SHP77 treated with DMSO at 0.1 percent for 48 hours (cell line): ENCODE results near the gene PRKAG1.

Source experiments
- DNase-seq: peaks from one replicate; lab custom pipeline; 2025; lab: John Stamatoyannopoulos, UW

Gene PRKAG1

DNA sequence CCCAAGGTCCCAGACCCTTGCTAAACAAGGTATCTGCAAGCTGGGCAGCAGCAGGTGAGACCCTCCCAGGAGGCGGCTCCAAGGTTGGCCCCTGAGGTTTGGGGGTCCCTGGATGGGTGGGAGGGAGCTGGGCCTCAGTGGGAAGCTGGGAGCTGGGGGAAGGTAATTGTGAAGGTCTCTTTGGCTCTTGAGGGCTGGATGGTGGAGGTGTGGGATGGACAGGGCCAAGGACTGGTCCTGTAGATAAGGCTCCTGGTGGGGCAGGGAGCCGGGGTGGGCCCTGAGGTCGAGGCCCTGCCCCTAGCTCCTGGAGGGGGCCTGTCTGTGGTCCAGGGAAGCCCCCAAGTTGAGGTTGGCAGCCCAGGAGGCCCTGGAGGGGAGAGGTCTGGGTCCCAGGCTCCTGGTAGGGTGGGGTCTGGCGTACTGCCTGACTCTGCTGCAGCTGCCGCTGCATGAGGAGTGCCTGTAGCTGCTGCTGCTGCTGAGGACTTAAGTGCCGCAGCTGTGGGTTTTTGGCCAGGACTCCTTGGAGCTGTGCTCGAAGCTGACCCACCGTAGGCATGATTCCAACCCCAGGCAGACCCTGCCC is 13.1 kb upstream of the PRKAG1 start:
- no peak for DNase-seq

DNA sequence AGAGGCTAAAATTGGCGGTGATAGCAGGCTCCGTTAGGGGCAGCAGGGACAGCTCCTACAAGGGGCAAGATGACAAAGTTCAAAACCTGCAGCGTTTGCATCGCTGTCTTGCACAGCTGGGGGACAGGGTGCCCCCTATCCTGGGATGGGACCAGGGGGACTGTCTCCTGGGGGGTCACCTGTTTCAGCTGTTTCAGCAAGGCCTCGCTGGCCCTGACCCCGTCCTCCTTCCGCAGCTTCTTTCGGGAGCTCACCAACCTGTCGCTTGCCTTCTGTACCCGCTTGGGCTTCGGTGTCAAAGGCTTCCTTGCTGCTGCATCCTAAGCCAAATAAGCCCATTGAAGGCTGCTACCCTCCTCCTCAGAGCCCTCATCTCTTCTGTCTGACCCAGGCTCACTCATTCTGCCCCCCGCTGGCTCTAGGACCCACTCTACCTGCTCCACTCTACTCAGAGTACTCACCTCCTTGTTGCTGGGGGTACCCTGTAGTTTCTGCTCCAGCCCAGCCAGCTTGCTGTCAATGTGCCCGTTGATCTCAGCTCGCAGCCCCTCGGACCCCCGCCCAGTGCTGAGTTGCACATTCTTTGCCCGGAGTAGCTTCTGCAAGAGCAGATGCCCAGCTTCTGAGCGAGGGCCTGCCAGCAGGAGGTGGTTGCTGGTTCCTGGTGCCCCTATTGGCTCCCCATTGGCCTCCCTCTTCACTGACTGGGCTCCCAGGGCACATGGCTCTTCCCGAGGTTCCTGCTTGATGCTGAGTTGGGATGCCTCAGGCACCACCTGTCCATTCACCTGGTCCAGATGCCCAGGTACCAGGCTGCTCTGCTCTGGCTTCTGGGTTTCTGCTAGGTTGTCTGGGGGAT is 12.4 kb upstream of the PRKAG1 start:
- no peak for DNase-seq

DNA sequence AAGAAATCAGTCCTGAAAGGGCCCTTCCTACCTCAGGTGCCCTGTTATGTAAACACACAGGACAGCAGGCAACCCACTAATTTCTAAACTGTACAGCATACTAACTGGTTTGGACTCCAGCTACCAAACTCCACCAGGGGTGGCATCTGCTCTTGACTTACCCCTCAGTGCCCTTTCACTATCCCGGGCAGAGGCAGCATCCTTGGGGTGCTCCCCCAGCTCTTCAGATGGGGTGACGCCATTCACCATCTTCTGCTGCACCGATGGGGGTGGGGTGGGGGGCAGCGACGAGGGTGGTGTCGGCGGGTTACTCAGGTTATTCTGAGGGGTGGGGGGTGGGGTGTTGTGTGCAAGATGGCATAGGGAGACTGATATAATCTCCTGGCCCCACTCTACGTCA is 11.5 kb upstream of the PRKAG1 start:
- DNase-seq, result no peak

DNA sequence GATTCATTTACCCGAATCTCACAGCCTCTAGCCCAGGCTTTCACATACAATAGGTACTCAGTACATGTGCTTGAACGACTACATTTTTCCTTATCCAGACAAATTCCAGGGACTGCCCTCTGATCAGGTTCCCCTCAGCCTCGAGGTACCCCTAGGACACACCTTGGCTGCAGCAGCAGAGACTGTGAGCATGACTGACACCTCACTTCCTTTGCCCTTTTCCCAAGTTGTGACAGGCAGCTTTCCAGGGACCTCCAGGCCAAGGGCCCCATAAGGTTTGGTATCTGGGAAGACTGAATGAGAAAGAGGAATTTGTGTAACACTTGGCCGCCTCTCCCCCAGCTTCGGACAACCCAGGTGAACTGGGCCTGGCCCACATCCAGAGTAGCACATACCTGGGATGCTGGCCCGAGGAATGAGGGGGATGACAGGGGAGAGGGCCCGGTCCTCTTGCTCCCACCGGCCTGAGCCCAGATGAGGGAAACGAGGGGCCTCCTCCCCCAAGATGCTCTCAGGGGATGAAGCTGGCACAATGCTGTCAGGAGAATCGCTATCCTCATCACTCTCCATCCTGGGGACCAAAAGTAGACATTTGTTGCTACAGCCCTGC is 10.2 kb upstream of the PRKAG1 start:
- no peak for DNase-seq

DNA sequence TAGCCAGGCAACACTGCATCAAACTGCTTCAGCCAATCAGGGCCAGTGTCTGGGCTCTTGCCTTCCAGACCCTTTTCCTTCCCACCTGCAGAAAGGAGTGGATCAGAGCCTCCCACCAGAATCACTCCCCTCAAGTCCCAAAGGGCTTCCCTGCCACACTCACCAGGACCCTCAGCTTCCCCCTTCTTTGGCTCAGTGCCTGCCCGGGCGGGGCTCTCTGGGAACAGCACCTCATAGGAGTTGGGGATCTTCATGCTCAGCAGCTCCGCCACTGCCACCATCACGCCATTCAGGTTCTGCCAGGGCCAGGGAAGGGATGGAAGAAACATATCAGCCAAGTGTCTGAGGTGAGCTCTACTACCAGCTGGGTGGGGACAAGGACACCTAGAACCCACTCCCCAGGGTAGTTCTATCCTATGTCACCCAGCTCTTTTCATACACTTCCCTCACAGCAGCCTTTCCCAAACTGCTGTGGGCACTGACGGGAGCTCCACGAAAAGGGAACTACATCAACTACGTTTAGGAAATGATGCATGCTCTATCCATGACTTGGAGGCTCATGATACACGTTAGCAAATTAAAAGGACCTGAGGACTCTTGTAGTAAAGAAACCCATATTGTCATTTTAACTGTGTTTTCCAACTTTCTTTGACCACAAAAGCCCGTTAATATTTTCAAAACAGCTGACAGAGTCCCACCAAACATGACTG is 9.4 kb upstream of the PRKAG1 start:
- DNase-seq, result no peak

DNA sequence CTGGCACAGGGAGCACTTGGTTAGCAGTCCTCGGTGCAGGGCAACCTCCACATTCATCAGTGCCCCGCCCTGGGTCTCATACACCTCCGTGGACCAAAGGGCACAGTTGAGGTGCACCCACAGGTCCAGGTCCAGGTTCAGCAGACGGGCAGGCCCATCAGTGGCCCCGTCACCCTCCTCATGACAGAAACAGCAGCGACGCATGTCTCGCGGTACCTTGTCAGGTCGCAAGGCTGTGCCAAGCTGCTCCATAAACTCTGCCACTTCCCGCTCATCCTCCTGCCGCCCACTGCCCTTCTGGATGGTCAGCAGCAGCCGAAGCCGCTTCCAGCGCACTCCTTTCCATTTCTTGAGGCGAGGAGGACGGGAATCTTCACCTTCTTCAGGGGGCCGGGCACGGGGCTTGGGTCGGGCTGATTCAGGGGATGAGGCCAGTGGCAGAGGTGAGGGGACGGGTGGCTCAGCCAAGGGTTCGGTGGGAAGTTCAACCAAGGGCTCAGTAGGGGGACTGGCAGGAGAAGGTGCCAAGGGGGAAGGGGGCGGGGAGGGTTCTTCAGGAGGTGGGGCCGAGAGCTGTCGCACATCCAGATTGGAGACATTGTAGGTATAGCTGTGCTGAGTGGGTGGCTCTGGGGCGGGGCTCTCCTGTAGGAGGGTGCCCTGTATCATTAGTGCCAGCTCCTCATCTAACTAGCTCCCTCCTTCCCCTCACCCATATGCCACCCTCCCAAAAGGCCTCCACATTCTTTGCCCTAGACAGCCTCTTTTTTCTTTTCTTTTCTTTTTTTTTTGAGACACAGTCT is 8.3 kb upstream of the PRKAG1 start:
- no peak for DNase-seq

DNA sequence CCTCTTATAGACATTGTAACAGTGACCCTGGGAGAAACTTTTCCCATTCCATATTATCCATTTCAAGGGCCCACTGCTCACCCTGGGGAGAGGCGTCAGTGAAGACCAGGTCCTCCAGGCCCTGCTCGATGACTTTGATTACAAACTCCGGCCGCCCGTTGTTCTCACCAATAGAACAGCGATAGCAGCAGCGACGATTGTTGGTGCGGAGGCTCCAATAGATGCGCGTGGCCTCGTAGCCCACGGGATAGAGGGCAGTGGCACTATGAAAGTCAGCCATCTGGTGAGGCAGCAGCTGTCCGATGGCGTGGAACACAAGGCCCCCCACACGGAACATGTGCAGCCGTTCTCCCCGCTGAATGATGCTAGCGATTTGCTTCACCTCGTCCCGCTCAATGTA is 7.5 kb upstream of the PRKAG1 start:
- no peak for DNase-seq

DNA sequence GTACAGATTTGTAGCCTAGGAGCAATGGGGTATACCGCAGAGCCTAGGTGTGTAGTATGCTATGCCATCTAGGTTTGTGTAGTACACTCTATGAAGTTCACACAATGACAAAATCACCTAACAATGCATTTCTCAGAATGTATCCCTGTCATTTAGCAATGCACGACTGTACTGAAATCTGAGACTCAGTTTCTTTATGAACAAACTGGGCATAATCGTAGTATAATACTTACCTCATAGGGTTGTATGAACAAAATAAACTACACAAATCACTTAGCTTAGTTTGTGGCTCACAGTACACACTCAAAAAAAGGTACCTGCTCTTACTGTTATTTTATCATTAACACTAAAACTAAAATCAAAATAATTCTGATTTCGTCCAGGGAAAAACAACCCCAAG is 6.9 kb upstream of the PRKAG1 start:
- no peak for DNase-seq

DNA sequence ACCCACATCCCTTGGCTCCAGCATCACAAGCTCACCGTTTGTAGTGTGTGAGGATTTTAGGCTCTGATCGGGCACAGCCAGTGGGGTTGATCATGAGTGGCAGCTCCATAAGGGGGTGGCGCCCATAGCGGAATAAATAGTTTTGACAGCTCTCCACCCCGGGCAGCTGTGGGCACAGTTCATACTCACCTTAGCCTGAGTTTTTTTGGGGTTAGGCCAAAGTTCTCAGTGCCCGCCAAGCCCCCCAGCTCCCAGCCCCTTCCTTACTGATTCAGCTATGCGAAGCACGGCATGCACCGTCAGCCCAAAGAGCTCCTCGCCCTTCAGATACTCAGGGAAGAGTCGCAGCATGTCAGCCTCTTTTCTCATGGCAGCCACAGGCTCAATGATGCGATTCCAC is 6.0 kb upstream of the PRKAG1 start:
- DNase-seq, result no peak

DNA sequence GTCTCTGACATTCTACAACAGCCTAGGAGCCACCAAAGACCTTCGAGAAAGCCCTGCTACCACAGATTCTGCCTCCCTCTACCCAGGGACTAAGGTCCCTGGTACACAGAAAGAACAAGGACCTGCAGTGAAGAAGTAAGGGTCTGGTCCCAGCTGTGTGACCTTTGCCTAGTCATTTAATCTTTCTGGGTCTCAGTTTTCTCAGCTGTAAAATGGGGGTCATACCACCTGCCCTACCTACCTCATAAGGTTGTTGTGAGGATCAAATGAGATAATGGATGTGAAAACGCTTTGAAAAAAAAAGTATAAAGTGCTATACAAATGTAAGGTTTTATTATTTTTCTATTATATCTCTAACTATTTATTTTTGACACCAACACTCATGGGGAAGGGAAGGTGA is 5.2 kb upstream of the PRKAG1 start:
- no peak for DNase-seq

DNA sequence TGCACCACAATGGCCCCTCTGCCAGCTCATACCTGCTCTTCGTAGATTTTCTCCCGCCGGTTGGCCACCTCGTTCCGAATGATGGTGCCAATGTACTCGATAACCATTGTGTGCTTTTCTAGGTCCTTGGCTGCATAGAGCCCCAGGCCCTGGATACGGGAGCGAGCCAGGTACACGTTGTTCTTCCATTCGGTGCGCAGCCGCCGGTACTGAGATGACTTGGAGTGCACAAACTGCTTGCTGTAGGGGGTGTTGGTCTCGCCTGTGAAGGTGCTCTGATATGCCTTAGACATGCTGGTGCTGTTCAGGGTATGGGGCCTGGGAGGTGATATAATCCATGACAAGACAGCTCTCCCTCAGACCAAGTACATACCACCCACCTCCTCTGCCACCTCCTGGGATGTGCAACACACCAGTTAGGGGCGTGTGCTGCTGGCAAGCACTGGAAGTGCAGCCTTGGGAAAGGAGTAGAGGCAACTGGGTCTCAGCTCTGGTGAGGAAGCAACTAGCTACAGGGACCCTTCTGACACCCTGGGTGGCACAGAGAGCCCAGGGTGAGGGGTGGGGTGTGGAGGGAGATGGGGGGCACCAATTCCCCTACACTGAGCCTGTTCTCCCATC is 4.1 kb upstream of the PRKAG1 start:
- DNase-seq, result no peak

DNA sequence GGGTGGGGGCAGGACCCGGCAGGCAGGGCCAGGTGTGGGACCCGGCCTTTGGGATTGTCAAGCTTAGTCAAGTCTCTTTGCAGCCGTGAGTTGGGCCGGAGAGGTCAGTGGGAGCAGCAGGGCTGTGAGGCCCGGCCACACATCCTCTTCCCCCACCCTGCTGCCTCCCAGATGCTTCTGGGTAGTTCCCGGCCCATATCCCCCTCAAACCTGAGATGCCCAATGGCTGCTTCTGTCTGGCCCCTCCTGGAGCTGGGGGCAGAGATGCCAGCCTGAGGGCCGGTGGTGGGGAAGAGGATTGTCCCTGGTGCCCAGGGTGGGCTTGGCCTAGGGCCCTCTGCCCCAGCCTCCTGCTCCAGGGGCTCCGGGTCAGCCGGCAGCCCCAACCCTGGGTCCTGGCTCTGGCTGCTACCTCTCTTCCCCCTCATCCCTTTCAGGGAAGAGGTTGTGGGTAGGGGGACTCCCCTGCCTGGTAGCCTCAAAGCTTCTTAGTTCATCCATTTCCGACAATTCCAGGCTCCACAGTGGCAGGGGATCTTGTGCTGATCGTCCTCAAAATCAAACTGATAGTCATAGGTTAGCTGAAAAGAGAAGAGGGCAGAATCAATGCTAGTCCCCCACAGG is 2.8 kb upstream of the PRKAG1 start:
- no peak for DNase-seq

DNA sequence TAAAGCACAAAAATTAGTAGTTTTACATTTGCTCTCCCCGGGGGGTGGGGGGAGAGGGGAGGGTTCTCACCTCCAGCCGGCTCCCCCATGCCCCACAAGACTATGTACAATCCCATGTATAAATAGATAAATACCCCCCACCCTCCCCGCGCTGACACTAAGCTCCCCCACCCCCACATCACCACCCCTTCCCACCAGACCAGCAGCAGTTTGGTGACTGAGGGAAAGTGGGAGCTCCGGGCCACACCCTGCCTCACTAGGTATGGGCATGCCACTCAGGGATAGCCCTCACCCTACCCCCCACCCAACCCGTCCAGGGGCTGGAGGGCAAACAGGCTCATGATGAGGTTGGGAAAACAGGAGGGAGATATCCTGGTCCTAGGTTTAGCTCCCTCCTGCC is 1.9 kb upstream of the PRKAG1 start:
- no peak for DNase-seq

DNA sequence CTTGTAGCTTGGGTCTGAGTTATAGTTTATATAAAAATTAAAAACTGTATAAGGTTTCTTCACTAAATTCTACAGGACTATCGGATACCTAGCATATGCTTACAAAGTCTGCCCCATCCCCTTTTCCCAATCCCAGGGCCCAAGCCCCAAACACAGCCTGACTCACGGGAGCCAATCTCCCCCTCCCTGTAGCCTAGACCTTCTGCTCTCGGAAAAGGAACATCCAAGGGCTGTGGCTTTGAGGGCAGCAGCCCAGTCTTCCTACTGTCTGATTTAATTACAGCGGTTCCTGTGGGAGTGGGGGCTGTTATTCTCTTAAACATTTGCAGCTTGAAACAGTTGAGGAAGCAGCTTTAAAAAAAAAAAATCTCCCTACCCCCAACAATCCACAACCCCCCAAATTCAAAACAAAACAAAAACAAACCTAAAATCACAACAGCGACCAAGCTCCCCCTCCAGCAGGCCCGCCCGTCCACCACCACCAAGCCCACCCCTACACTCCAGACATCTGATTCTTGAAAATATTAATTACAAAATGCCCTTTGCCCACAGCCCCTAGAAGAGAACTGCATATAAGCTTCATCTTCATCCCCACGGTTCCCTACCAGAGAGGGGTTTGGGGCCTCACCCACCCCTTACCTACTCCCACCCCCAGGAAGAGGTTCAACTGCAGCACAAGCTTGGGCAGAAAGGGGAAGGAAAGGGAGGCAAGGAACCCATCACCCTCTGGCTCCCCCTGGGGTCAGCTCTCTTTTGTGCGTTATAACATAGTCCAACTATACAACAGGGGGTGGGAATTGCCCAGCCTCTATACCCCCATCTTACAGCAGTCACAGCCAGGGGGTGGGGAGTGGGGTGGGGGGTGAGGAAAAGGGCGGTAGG is 1.1 kb upstream of the PRKAG1 start:
- DNase-seq, result no peak

DNA sequence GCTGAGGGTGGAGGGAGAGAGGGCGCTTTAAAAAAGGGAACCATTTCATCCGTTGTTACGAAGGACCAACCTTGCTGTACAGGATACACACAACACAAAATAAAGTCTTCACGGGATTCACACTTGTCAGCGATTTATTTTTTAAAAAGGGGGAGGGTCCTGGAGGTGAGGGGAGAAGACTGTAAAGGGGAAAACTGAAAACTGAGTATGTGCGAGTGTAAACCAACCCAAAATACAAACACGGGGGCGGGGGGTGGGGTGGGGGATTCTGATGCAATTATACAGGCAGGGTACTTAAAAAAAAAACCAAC is 499 bp upstream of the PRKAG1 start:
- DNase-seq, result no peak

DNA sequence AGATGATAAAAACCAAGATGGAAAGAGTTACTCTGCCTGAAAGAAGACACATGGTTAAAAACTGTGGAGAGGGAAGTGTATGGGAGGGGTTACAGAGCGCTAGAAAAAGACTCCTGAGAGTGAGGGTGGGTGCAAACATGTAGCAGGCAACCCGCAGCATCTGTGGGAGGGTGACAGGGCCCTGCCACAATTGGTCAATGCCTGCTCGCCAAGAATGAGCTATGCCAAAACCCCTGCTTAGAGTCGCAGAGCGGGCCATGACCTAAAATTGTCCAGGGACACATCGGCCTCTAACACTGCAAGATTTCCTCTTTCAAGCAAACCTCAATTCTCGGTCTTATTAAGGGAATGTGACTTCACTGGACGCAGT is 700 bp downstream of the PRKAG1 start:
- no peak for DNase-seq

DNA sequence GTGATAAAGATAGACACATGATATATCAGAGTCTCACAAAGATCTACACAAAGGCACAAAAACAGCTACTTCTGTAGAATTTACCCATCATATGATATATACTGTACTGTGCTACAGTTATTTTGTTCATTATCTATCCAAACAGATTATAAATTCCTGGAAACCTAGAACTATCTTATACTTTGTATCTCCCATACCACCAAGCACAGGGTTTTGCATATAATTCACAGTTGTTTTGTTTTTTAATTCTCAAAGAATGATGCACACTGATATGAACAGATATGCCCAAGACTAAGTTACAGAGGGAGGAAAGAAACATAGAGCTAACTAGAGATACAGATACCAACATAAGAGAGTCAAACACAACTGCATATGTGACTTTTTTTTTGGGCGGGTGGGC is 3.4 kb downstream of the PRKAG1 start:
- no peak for DNase-seq

DNA sequence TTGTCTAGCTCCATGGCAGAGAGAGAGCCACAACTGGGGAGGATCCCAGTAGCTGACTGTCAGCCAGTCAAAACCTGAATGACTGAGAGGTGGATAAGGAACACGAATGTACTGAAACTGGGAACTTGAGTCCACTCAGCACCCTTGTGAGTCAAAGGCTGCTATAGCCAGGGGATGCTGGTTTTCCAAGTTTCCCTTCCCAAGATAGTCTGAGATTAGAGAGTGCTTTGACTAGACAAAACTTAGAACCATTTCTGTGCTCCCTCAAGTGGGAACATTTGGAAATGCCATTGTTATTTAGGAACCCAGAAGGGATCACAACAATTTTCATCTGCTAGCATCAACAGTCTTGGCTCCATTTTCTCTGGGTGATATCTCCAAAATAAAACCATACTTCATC is 4.0 kb downstream of the PRKAG1 start:
- no peak for DNase-seq

DNA sequence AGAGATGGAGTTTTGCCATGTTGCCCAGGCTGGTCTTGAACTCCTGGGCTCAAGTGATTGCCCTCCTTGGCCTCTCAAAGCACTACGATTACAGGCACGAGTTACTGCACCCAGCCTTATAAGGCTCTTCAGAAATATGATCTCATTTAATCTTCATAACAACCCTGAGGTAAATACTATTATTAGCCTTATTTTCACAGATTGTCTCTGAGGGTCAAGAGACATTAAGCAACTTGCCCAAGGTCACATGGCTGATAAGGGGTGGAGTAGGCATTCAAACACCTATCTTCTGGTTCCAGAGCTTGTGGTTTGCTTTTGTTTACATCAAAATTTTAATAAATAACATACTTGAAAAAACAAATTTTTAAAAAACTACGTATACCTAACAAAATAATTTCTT is 5.1 kb downstream of the PRKAG1 start:
- DNase-seq, result no peak

DNA sequence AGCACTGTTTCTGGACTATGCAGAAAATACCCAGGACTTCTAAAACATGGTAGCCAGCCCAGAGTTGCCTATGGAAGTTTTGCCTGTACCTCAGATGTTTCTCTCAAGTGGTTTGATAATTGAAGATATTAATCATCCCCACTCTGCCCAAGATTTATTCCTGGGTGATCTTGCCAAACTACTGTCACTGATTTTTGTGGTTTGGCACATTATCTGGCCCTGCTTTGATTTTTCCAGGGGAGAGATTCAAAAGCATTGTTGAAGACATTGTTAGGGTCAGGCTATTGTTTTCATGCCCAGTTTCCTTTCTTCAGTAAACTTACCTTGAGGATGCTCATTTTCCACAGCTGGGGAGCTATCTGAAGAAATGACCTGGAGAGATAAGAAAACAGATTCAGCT is 5.8 kb downstream of the PRKAG1 start:
- DNase-seq, result no peak
